Effector memory CD8-positive, alpha-beta T cell (primary cell): ENCODE results near the gene SCUBE3.

Source experiments
- ATAC-seq: fragments of 150-1000 bp; cut with Tn5 transposase; replicated peaks from 2 replicates; pipeline ENCODE4 v1.10.0; 2021; ENCODE audit warnings: mild to moderate bottlenecking, moderate library complexity
- DNase-seq, 3 experiments: peaks; one replicate each; pipeline ENCODE4 v3.0.0; 2021
- H3K27ac Mint-ChIP-seq, 2 donors: one replicate each; pipeline ENCODE4 v1.8.0; 2022; ENCODE audit warnings: mild to moderate bottlenecking in 2 of 2, mixed read lengths in 2 of 2, moderate library complexity in 2 of 2
- H3K27me3 Mint-ChIP-seq, 2 donors: one replicate each; pipeline ENCODE4 v1.8.0; 2022; ENCODE audit warnings: mixed read lengths in 2 of 2
- H3K36me3 Mint-ChIP-seq: one replicate; pipeline ENCODE4 v1.8.0; 2022; ENCODE audit warnings: mild to moderate bottlenecking, moderate library complexity, mixed read lengths; ENCODE audit not compliant: insufficient read depth
- H3K4me1 Mint-ChIP-seq, 2 donors: one replicate each; pipeline ENCODE4 v1.8.0; 2022; ENCODE audit warnings: low read depth in 2 of 2, mixed read lengths in 2 of 2
- H3K4me3 Mint-ChIP-seq, 2 donors: one replicate each; pipeline ENCODE4 v1.8.0; 2022; ENCODE audit warnings: mild to moderate bottlenecking in 2 of 2, mixed read lengths in 2 of 2, moderate library complexity in 2 of 2
- H3K9me3 Mint-ChIP-seq, 2 donors: one replicate each; pipeline ENCODE4 v1.8.0; 2022; ENCODE audit warnings: mixed read lengths in 2 of 2
- total RNA-seq, 9 experiments: gene quantifications; one replicate each; lab custom pipeline; 2026; lab: John Stamatoyannopoulos, UW

The SCUBE3 gene
- total RNA-seq: 0 to 1.3 (median 0.23) reads per million in 9 experiments

- no peak within 1 kb of the TSS for H3K27ac Mint-ChIP-seq
- no peaks in the 10 kb centered on the region for H3K9me3 Mint-ChIP-seq
- peak within 1 kb of the TSS; percentile 76 to 82 for H3K4me3 Mint-ChIP-seq
- peaks cover 4 to 5% of the 10 kb centered on the region in 2 donors for H3K4me1 Mint-ChIP-seq
- peaks cover 83 to 84% of the 10 kb centered on the region in 2 donors for H3K27me3 Mint-ChIP-seq
- DNase-seq (no peak), ATAC-seq (peak; percentile 37)
- peaks cover 2% of the 10 kb centered on the region for H3K36me3 Mint-ChIP-seq
Observed at GRCh38 chr6:35213824-35214756, at the start of gene SCUBE3. Gene SCUBE3, plus strand, starts transcription at chr6:35213956. Its CDS starts 463 bp downstream, at chr6:35214419.

- H3K27ac Mint-ChIP-seq: no peak overlapping the region
- ATAC-seq (no peak), DNase-seq (no peak)
- H3K27me3 Mint-ChIP-seq: peaks cover 32 to 79% of the 10 kb centered on the region in 2 donors
- H3K4me3 Mint-ChIP-seq: no peak overlapping the region
- peaks cover 3% of the 10 kb centered on the region for H3K36me3 Mint-ChIP-seq
- H3K9me3 Mint-ChIP-seq: peaks cover under 1 to 3% of the 10 kb centered on the region in 2 donors
- peaks cover 0 to under 1% of the 10 kb centered on the region in 2 donors for H3K4me1 Mint-ChIP-seq
Observed at GRCh38 chr6:35164277-35164676, 49.5 kb upstream of the SCUBE3 start.

- Mint-ChIP-seq H3K36me3 (peaks cover 9% of the 10 kb centered on the region), H3K27me3 (peaks cover 32 to 74% of the 10 kb centered on the region in 2 donors), H3K4me1 (peaks cover 0 to 5% of the 10 kb centered on the region in 2 donors), H3K27ac (no peak overlapping the region), H3K9me3 (peaks cover 5 to 9% of the 10 kb centered on the region in 2 donors), H3K4me3 (no peak overlapping the region)
- no peak for DNase-seq
- no peak for ATAC-seq
Observed at GRCh38 chr6:35164868-35165267, 48.9 kb upstream of the SCUBE3 start.

DNA sequence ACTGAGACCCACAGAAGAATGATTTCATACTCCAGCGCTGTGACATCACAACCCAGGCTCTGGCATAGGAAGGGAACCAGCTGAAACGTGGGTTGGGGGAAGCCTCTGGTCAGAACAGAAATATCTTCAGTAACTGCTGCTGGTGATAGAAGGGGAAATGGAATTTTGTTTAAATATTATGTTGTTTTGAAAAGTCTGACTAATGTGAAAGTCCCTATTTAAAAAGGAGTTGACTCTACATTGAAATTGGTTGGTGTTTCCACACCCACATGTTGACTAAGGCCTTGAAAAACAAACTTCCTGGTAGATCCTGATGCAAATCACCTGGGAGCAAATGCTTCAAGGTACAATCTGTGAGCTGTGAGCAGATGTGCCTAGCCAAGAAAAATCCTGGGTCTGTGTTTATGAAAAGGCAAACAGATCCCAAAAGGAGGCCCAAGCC, 48.1 kb upstream of the SCUBE3 start:
- H3K36me3 Mint-ChIP-seq: peaks cover 9% of the 10 kb centered on the region
- peaks cover 5 to 10% of the 10 kb centered on the region in 2 donors for H3K9me3 Mint-ChIP-seq
- no peak for DNase-seq
- no peak overlapping the region for H3K27ac Mint-ChIP-seq
- H3K27me3 Mint-ChIP-seq: peaks cover 32 to 67% of the 10 kb centered on the region in 2 donors
- H3K4me3 Mint-ChIP-seq: no peak overlapping the region
- peaks cover 5% of the 10 kb centered on the region in 2 donors for H3K4me1 Mint-ChIP-seq
- ATAC-seq: no peak

DNA sequence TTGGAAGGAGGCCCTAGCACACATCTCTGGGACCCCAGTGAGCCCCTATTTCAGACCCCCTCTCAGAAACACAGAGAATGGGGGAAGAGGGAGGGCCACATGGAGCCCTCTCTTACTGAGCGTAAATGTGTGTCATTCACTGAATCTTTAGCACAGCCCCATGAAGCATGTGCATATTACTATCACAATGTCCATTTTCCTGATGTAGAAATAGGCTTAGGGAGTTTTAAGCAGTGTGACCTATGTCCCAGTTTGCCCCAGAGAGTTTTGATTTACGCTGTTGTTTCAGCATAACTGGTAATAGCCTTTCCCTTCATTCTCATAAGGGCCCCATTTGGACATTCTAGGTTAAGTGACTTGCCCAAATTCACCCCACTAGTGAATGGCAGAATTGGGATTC, 47.6 kb upstream of the SCUBE3 start:
- Mint-ChIP-seq H3K4me3 (no peak overlapping the region), H3K36me3 (peaks cover 9% of the 10 kb centered on the region), H3K9me3 (peaks cover 5 to 10% of the 10 kb centered on the region in 2 donors), H3K4me1 (peaks cover 7 to 8% of the 10 kb centered on the region in 2 donors), H3K27me3 (peaks cover 32 to 63% of the 10 kb centered on the region in 2 donors), H3K27ac (no peak overlapping the region)
- ATAC-seq (no peak), DNase-seq (no peak)

- DNase-seq: no peak
- Mint-ChIP-seq H3K4me1 (peaks cover 7 to 8% of the 10 kb centered on the region in 2 donors), H3K9me3 (peaks cover 5 to 10% of the 10 kb centered on the region in 2 donors), H3K36me3 (peaks cover 9% of the 10 kb centered on the region), H3K27ac (peak overlapping the region in 1 of 2 donors; percentile 69), H3K27me3 (peaks cover 32 to 59% of the 10 kb centered on the region in 2 donors), H3K4me3 (no peak overlapping the region)
- ATAC-seq: no peak
Observed at GRCh38 chr6:35166520-35166919, 47.2 kb upstream of the SCUBE3 start.

- Mint-ChIP-seq H3K27me3 (peaks cover 31 to 49% of the 10 kb centered on the region in 2 donors), H3K9me3 (peaks cover 5 to 10% of the 10 kb centered on the region in 2 donors), H3K36me3 (peaks cover 9% of the 10 kb centered on the region), H3K4me1 (peaks cover 7 to 8% of the 10 kb centered on the region in 2 donors), H3K27ac (no peak overlapping the region), H3K4me3 (no peak overlapping the region)
- DNase-seq: no peak
- no peak for ATAC-seq
Observed at GRCh38 chr6:35167505-35167904, 46.3 kb upstream of the SCUBE3 start.

- ATAC-seq: no peak
- peaks cover 5 to 10% of the 10 kb centered on the region in 2 donors for H3K9me3 Mint-ChIP-seq
Observed at GRCh38 chr6:35168461-35168861, 45.3 kb upstream of the SCUBE3 start.

GRCh38 chr6:35170166-35170565, 43.6 kb upstream of the SCUBE3 start:
- no peak overlapping the region for H3K4me3 Mint-ChIP-seq
- peaks cover 14 to 29% of the 10 kb centered on the region in 2 donors for H3K27me3 Mint-ChIP-seq
- ATAC-seq (no peak), DNase-seq (no peak)
- H3K27ac Mint-ChIP-seq: peak overlapping the region; percentile 80
- H3K36me3 Mint-ChIP-seq: peaks cover 9% of the 10 kb centered on the region
- H3K4me1 Mint-ChIP-seq: peaks cover 14 to 16% of the 10 kb centered on the region in 2 donors
- H3K9me3 Mint-ChIP-seq: peaks cover 5 to 10% of the 10 kb centered on the region in 2 donors

More at GRCh38 chr6:35168461-35168861, 45.3 kb upstream of the SCUBE3 start:
- peaks cover 9% of the 10 kb centered on the region for H3K36me3 Mint-ChIP-seq
- no peak for DNase-seq
- H3K4me1 Mint-ChIP-seq: peaks cover 9 to 11% of the 10 kb centered on the region in 2 donors
- no peak overlapping the region for H3K27ac Mint-ChIP-seq
- no peak overlapping the region for H3K4me3 Mint-ChIP-seq
- H3K27me3 Mint-ChIP-seq: peaks cover 25 to 45% of the 10 kb centered on the region in 2 donors

DNA sequence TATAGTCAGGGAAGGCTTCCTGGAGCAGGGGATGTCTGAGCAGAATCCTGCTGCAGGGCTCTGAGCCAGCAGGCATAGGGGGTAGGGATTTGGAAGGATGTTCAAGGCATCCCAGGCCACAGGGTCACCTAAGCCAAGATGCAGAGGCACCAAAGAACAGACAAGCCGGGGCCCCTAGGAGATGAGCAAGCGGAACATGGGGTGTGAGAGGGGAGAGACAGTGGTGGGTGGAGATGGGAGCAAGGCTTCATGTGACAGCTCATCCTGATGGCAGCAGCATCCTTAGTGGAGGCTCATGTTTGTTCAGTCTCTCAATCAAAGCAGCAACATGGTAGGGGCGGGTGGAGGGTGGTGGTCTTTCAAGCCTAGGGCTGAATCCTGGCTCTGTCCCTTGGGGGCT, 42.9 kb upstream of the SCUBE3 start:
- ATAC-seq (no peak), DNase-seq (no peak)
- H3K27ac Mint-ChIP-seq: no peak overlapping the region
- peaks cover 5 to 10% of the 10 kb centered on the region in 2 donors for H3K9me3 Mint-ChIP-seq
- H3K4me1 Mint-ChIP-seq: peaks cover 14 to 16% of the 10 kb centered on the region in 2 donors
- peaks cover 9% of the 10 kb centered on the region for H3K36me3 Mint-ChIP-seq
- peaks cover 8 to 22% of the 10 kb centered on the region in 2 donors for H3K27me3 Mint-ChIP-seq
- H3K4me3 Mint-ChIP-seq: no peak overlapping the region

- H3K27me3 Mint-ChIP-seq: peaks cover 13 to 19% of the 10 kb centered on the region in 2 donors
- H3K36me3 Mint-ChIP-seq: peaks cover 9% of the 10 kb centered on the region
- ATAC-seq: no peak
- no peak for DNase-seq
- peak overlapping the region in 1 of 2 donors; percentile 54 for H3K27ac Mint-ChIP-seq
- H3K4me1 Mint-ChIP-seq: peaks cover 14 to 16% of the 10 kb centered on the region in 2 donors
- peaks cover 5 to 10% of the 10 kb centered on the region in 2 donors for H3K9me3 Mint-ChIP-seq
- no peak overlapping the region for H3K4me3 Mint-ChIP-seq
Observed at GRCh38 chr6:35173044-35173426, 40.7 kb upstream of the SCUBE3 start.

DNA sequence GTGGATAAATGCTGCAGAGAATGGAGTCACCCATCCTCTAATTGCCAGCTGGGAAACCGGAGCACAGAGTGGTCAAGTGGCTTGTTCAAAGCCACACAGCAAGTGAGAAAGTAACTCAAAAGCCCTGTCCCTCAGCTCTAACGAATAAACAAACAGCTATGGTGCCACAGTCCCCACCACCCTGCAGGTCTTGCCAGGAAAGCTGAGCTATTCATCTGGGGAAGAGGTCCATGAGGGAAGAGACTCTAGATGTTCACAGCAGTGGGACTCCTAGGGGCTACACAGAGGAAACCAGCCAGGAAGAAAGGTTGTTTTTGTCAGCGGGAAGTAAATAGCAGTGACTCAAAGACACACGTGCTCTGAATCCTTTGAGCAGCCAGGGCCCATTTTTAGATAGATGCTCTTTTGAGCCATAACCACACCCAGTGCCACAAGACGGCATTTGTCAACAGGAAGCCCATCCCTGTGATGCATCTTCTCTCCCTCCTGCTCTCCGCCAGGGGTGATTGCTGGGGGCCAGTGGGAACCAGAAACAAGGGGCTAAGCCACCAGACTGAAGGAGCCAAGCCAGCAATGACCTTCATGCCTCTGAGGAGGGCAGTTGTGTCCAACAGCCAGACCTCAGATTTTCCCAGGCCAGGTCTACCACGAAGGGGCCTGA, 40.2 kb upstream of the SCUBE3 start:
- H3K4me3 Mint-ChIP-seq: no peak overlapping the region
- H3K9me3 Mint-ChIP-seq: peaks cover 5 to 10% of the 10 kb centered on the region in 2 donors
- H3K27me3 Mint-ChIP-seq: peaks cover 13 to 19% of the 10 kb centered on the region in 2 donors
- peak overlapping the region; percentile 20 to 54 for H3K27ac Mint-ChIP-seq
- peaks cover 9% of the 10 kb centered on the region for H3K36me3 Mint-ChIP-seq
- peaks cover 14 to 16% of the 10 kb centered on the region in 2 donors for H3K4me1 Mint-ChIP-seq
- no peak for DNase-seq
- ATAC-seq: no peak

DNA sequence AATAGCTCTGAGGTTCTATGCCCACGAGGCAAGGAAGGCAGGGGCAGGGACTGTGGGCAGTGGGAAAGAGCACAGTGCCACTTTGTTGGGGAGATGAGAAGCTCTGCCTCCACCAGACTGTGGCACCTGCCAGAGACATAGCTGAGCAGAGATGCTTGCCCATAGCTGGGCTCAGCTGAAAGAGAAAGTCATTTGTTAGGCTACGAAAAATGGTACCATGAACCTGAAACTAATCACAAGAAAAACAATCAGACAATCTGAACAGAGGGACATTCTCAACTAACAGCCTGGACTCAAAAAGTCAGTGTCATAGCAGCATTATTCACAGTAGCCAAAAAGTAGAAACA, 39.7 kb upstream of the SCUBE3 start:
- H3K4me1 Mint-ChIP-seq: peaks cover 14 to 16% of the 10 kb centered on the region in 2 donors
- DNase-seq (no peak), ATAC-seq (no peak)
- H3K4me3 Mint-ChIP-seq: no peak overlapping the region
- peaks cover 8% of the 10 kb centered on the region for H3K36me3 Mint-ChIP-seq
- H3K27ac Mint-ChIP-seq: peak overlapping the region in 1 of 2 donors; percentile 54
- H3K27me3 Mint-ChIP-seq: peaks cover 13 to 19% of the 10 kb centered on the region in 2 donors
- peaks cover 5 to 9% of the 10 kb centered on the region in 2 donors for H3K9me3 Mint-ChIP-seq
